ENCODE data around the gene HOXB9. TPM values are rescaled to one million over a fixed set of nuclear protein-coding genes. Genes with fewer than 3 reads are reported as not detected.

HOXB9 gene
- total RNA-seq, 1 experiment from 2014 or later, result 65.9 TPM

DNA sequence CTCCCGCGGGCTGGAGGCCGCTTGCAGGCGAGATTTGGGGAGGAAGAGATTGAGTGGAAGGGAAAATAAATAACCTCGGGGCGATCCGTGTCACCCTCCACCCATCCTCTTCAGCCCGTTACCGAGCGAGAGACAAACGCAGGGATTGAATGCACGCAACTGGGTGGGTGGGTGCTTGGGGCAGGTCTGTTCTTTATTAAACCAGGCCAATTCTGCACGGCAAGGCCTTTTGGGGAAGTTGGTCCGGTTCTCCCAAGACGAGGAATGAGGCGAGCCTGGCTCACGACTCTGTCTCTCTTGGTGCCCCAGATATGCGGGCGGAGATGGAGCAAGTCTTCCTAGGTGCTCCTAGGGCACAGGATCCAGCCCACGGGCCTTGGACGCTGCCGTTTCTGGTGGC is 14.9 kb downstream of the HOXB9 start:
- TF ChIP-seq POLR2AphosphoS5 (IDR thresholded peaks at IDR 0.05; ENCODE audit: low read depth, low read length), result no peak
- TF ChIP-seq SIN3A (IDR thresholded peaks at IDR 0.05; ENCODE audit: borderline replicate concordance, insufficient read depth, low read depth, low read length), result peak; percentile 55; the same call in 1 of the 2 replicates
- ATAC-seq, result no peak
- no peaks in the 10 kb centered on the region for H3K27me3 ChIP-seq (ENCODE audit: control insufficient read depth, insufficient read depth, low read length)
- H3K36me3 ChIP-seq (ENCODE audit: control insufficient read depth, insufficient read depth, low read length), result peaks cover 2% of the 10 kb centered on the region
- no TSS peak for BruUV-seq (replicated peaks)
- no peak for DNase-seq (ENCODE audit: low read depth, low spot score)
- H3K9me3 ChIP-seq (ENCODE audit: control insufficient read depth, insufficient read depth, low read depth, low read length), result no peaks in the 10 kb centered on the region
- H3K4me3 ChIP-seq (ENCODE audit: low read depth in 2 of 2, low read length in 2 of 2), result peak overlapping the region; percentile 68 to 71
- CTCF ChIA-PET, result no interaction called here
- intact Hi-C loops (cut with micrococcal nuclease; ENCODE audit: unreplicated experiment), result loop anchor here (10.0 kb wide), 1 partner anchor 586 kb away; no protein-coding TSS in a partner anchor
- peaks cover 52% of the 10 kb centered on the region for H3K4me1 ChIP-seq (ENCODE audit: control insufficient read depth, insufficient read depth, low read length)
- POLR2A ChIA-PET, result no interaction called here
- peak overlapping the region; percentile 99 for H3K27ac ChIP-seq (ENCODE audit: low read length)
- in situ Hi-C loops (cut with HindIII; ENCODE audit: low pct_unique_long_range_greater_than_20kb, low sequenced_read_pairs), result no loop called here

- CTCF ChIA-PET, result interaction anchor here (0.6 kb wide), 2 partner anchors 9 to 252 kb away, joined by 3 read pairs; no protein-coding TSS in a partner anchor
- peak; percentile 22 for ATAC-seq
- Histone ChIP-seq H3K4me3 (ENCODE audit: low read depth in 2 of 2, low read length in 2 of 2) (peak within 1 kb of the TSS; percentile 68 to 71), H3K36me3 (ENCODE audit: control insufficient read depth, insufficient read depth, low read length) (peaks cover 2% of the 10 kb centered on the region), H3K9me3 (ENCODE audit: control insufficient read depth, insufficient read depth, low read depth, low read length) (no peaks in the 10 kb centered on the region), H3K4me1 (ENCODE audit: control insufficient read depth, insufficient read depth, low read length) (peaks cover 55% of the 10 kb centered on the region), H3K27me3 (ENCODE audit: control insufficient read depth, insufficient read depth, low read length) (no peaks in the 10 kb centered on the region), H3K27ac (ENCODE audit: low read length) (peak within 1 kb of the TSS; percentile 99)
- no TSS peak for BruUV-seq (replicated peaks)
- POLR2A ChIA-PET, result interaction anchor here (0.5 to 2.1 kb wide), 5 partner anchors 12 to 1072 kb away, joined by 4 to 19 read pairs (median 5); no protein-coding TSS in a partner anchor
- no peak for DNase-seq (ENCODE audit: low read depth, low spot score)
- TF ChIP-seq, protein P1, sequence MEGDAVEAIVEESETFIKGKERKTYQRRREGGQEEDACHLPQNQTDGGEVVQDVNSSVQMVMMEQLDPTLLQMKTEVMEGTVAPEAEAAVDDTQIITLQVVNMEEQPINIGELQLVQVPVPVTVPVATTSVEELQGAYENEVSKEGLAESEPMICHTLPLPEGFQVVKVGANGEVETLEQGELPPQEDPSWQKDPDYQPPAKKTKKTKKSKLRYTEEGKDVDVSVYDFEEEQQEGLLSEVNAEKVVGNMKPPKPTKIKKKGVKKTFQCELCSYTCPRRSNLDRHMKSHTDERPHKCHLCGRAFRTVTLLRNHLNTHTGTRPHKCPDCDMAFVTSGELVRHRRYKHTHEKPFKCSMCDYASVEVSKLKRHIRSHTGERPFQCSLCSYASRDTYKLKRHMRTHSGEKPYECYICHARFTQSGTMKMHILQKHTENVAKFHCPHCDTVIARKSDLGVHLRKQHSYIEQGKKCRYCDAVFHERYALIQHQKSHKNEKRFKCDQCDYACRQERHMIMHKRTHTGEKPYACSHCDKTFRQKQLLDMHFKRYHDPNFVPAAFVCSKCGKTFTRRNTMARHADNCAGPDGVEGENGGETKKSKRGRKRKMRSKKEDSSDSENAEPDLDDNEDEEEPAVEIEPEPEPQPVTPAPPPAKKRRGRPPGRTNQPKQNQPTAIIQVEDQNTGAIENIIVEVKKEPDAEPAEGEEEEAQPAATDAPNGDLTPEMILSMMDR (IDR thresholded peaks at IDR 0.05), result no peak
- TF ChIP-seq, protein P2, sequence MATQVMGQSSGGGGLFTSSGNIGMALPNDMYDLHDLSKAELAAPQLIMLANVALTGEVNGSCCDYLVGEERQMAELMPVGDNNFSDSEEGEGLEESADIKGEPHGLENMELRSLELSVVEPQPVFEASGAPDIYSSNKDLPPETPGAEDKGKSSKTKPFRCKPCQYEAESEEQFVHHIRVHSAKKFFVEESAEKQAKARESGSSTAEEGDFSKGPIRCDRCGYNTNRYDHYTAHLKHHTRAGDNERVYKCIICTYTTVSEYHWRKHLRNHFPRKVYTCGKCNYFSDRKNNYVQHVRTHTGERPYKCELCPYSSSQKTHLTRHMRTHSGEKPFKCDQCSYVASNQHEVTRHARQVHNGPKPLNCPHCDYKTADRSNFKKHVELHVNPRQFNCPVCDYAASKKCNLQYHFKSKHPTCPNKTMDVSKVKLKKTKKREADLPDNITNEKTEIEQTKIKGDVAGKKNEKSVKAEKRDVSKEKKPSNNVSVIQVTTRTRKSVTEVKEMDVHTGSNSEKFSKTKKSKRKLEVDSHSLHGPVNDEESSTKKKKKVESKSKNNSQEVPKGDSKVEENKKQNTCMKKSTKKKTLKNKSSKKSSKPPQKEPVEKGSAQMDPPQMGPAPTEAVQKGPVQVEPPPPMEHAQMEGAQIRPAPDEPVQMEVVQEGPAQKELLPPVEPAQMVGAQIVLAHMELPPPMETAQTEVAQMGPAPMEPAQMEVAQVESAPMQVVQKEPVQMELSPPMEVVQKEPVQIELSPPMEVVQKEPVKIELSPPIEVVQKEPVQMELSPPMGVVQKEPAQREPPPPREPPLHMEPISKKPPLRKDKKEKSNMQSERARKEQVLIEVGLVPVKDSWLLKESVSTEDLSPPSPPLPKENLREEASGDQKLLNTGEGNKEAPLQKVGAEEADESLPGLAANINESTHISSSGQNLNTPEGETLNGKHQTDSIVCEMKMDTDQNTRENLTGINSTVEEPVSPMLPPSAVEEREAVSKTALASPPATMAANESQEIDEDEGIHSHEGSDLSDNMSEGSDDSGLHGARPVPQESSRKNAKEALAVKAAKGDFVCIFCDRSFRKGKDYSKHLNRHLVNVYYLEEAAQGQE (IDR thresholded peaks at IDR 0.05; ENCODE audit: insufficient read depth in 1 of 2, low read depth in 2 of 2, low read length in 1 of 2), result peak in 1 of 2 experiments; percentile 42; a peak in 1 of 4 replicates
- peak; percentile 84 for TF ChIP-seq SIN3A (IDR thresholded peaks at IDR 0.05; ENCODE audit: borderline replicate concordance, insufficient read depth, low read depth, low read length)
- peak; percentile 73; the same call in 1 of the 2 replicates for TF ChIP-seq POLR2AphosphoS5 (IDR thresholded peaks at IDR 0.05; ENCODE audit: low read depth, low read length)
- TF ChIP-seq TCF7L2 (IDR thresholded peaks at IDR 0.05; ENCODE audit: low read depth, low read length), result no peak; the same call in 1 of the 2 replicates
- in situ Hi-C loops (cut with HindIII; ENCODE audit: low pct_unique_long_range_greater_than_20kb, low sequenced_read_pairs), result no loop called here
- intact Hi-C loops (cut with micrococcal nuclease; ENCODE audit: unreplicated experiment), result loop anchor here (1.0 to 10.0 kb wide), 2 partner anchors 35 to 586 kb away; no protein-coding TSS in a partner anchor
These were observed 15.6 kb downstream of the HOXB9 start, which contains the start of gene HOXB7 for GRCh38 chr17:48610282-48611211. Gene HOXB7, minus strand, starts transcription at chr17:48611017. Its CDS starts 99 bp downstream, at chr17:48610918.

Data from Panc1 (cell line).